Uterus (tissue), 4 donors: ENCODE data around the gene FMN1. TPM values are rescaled to one million over a fixed set of nuclear protein-coding genes. Genes with fewer than 3 reads are reported as not detected.

ENCODE experiments used
- DNase-seq, 2 donors: peaks; one replicate each; pipeline ENCODE4 v3.0.0-alpha.2; 2019 to 2020
- H3K27ac ChIP-seq, 2 donors: fragments of 200-600 bp; sonication (generic); 1 replicate in 1 of 2; 2 replicates in 1 of 2; pipeline ENCODE4 v1.5.1; 2016 to 2018
- H3K27me3 ChIP-seq, 2 donors: fragments of 200-600 bp; sonication (generic); one replicate each; pipeline ENCODE4 v1.5.1; 2018 to 2019; ENCODE audit warnings: control low read depth in 1 of 2
- H3K36me3 ChIP-seq, 2 donors: fragments of 200-600 bp; sonication (generic); one replicate each; pipeline ENCODE4 v1.5.1; 2019; ENCODE audit warnings: control low read depth in 1 of 2
- H3K4me1 ChIP-seq, 2 donors: fragments of 200-600 bp; sonication (generic); one replicate each; pipeline ENCODE4 v1.5.1; 2018 to 2019; ENCODE audit warnings: control low read depth in 1 of 2
- H3K4me3 ChIP-seq, 2 donors: fragments of 200-600 bp; sonication (generic); 1 replicate in 1 of 2; 2 replicates in 1 of 2; pipeline ENCODE4 v1.5.1; 2018 to 2019; ENCODE audit warnings: mild to moderate bottlenecking in 1 of 2
- H3K9me3 ChIP-seq, 2 donors: fragments of 200-600 bp; sonication (generic); one replicate each; pipeline ENCODE4 v1.5.1; 2019; ENCODE audit warnings: control low read depth in 1 of 2
- POLR2A ChIP-seq, 2 donors: fragments of 450-650 bp; IDR thresholded peaks; one replicate each; pipeline ENCODE4 v1.6.1; 2016; ENCODE audit warnings: antibody characterized with exemption in 2 of 2, mild to moderate bottlenecking in 1 of 2, moderate library complexity in 1 of 2
- intact Hi-C: fragments of 100-400 bp; cut with DNase I; formaldehyde crosslinking; loops from one replicate; pipeline ENCODE4 v1.15.1; 2023; ENCODE audit warnings: low total_unique reads
- total RNA-seq, 4 donors: library from RNA; depleted of rRNA in 3 of 4; stranded (reverse); fragments of >200 nt in 3 of 4; gene quantifications; one replicate each; pipeline versions ENCODE4 v1.1.0 to v1.2.4, GENCODE V29; 2014 to 2023
- TF ChIP-seq, protein P1 (sequence below), 4 experiments: fragments of 200-600 bp in 2 of 4; fragments of 450-650 bp in 2 of 4; sonication (generic) in 2 of 4; IDR thresholded peaks; one replicate each; pipeline ENCODE4 v1.5.1; 2016 to 2019; ENCODE audit warnings: antibody characterized with exemption in 4 of 4, mild to moderate bottlenecking in 2 of 4, moderate library complexity in 1 of 4
- donor health status: DM: yes; HTN: yes; CAD: no.

The FMN1 gene
- total RNA-seq, 4 donors from 2014 or later: 1.3 to 9.3 (median 5.0) TPM

DNA sequence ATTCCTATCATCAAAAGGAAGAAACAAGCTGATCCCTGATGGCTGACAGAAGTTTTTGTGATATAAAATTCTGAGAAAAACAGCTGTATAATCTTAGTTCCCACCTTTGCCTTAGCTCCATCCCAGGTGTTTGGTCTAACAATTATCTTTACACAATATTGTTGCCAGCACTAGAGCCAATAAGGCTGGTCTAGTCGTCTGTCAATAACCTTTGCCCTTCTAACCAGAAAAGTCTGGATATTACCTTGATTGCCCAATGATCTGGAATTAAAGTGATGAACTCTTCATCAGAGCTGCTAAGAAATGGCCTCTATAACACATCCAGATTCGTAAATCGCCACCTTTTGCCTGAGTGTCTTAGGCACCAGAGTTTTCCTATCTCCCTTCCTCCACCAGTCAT is 98.4 kb downstream of the FMN1 start:
- Histone ChIP-seq H3K9me3 (no peaks in the 10 kb centered on the region), H3K36me3 (no peaks in the 10 kb centered on the region), H3K27ac (no peak overlapping the region), H3K4me3 (no peak overlapping the region), H3K4me1 (no peaks in the 10 kb centered on the region), H3K27me3 (no peaks in the 10 kb centered on the region)
- TF ChIP-seq, protein P1, sequence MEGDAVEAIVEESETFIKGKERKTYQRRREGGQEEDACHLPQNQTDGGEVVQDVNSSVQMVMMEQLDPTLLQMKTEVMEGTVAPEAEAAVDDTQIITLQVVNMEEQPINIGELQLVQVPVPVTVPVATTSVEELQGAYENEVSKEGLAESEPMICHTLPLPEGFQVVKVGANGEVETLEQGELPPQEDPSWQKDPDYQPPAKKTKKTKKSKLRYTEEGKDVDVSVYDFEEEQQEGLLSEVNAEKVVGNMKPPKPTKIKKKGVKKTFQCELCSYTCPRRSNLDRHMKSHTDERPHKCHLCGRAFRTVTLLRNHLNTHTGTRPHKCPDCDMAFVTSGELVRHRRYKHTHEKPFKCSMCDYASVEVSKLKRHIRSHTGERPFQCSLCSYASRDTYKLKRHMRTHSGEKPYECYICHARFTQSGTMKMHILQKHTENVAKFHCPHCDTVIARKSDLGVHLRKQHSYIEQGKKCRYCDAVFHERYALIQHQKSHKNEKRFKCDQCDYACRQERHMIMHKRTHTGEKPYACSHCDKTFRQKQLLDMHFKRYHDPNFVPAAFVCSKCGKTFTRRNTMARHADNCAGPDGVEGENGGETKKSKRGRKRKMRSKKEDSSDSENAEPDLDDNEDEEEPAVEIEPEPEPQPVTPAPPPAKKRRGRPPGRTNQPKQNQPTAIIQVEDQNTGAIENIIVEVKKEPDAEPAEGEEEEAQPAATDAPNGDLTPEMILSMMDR (IDR thresholded peaks at IDR 0.05): no peak
- TF ChIP-seq POLR2A (IDR thresholded peaks at IDR 0.05): no peak
- no peak for DNase-seq
- intact Hi-C loops: no loop called here

DNA sequence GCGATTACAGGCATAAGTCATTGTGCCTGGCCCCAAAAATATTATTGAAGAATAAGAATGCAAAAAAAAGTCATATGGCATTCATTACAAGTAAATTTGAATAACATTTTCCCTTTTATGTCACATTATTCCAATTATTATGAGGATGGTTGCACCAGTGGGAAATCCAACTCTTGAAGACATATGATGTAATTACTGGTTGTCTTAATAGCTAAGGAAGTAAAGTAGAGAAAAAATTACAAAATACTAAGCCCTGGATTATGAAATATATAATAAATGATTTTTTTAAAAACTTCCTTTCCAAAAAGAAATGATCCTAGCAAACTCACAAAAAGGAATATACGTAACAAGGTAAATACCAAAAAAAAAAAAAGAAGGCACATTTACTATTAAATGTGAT is 98.9 kb downstream of the FMN1 start:
- intact Hi-C loops: no loop called here
- DNase-seq: no peak
- H3K4me1 ChIP-seq: no peaks in the 10 kb centered on the region
- no peak for TF ChIP-seq POLR2A (IDR thresholded peaks at IDR 0.05)
- H3K36me3 ChIP-seq: no peaks in the 10 kb centered on the region
- H3K4me3 ChIP-seq: no peak overlapping the region
- H3K27ac ChIP-seq: no peak overlapping the region
- H3K27me3 ChIP-seq: no peaks in the 10 kb centered on the region
- H3K9me3 ChIP-seq: no peaks in the 10 kb centered on the region

DNA sequence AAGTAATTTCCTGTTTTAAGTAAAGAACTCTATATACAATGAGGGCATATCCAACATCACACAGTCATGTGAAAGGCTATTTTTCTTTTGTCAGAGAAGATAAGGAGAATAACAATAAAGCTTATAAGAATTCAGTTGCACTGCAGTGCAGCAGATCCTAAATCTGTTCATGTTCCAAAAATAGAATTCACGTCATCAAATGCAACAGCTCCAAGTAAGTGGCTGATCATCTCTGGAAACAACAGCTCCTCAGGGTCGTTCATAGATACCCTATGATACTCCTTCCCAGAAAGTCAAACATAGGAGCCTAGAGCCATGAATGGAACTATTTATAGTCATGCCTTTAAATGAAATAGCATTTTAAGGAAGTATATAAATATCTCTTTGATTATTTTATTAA is 100.2 kb downstream of the FMN1 start:
- no peaks in the 10 kb centered on the region for H3K27me3 ChIP-seq
- no peak overlapping the region for H3K27ac ChIP-seq
- intact Hi-C loops: no loop called here
- no peak overlapping the region for H3K4me3 ChIP-seq
- no peaks in the 10 kb centered on the region for H3K9me3 ChIP-seq
- no peak for DNase-seq
- no peaks in the 10 kb centered on the region for H3K36me3 ChIP-seq
- no peaks in the 10 kb centered on the region for H3K4me1 ChIP-seq
- TF ChIP-seq POLR2A (IDR thresholded peaks at IDR 0.05): no peak
- TF ChIP-seq, protein P1 (IDR thresholded peaks at IDR 0.05): no peak

DNA sequence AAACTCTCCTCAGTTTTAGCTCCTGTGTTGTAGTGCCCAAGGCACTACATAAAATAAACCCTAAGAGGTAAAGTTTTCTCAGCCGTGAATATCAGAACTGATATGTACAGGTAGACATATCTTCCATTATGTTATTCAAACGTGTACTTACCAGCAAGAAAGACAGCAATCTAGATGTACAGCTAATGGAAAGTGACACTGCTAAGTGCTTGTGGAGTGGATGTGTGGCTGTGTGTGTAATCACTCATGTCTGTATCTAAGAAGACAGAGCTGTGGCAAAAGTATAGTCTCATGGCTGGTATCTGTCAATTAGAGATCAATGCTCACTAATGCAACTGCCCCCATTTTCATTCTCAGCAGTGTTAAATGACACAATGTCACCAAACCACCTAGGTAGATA is 101.3 kb downstream of the FMN1 start:
- no peak for TF ChIP-seq POLR2A (IDR thresholded peaks at IDR 0.05)
- TF ChIP-seq, protein P1 (IDR thresholded peaks at IDR 0.05): no peak
- intact Hi-C loops: no loop called here

DNA sequence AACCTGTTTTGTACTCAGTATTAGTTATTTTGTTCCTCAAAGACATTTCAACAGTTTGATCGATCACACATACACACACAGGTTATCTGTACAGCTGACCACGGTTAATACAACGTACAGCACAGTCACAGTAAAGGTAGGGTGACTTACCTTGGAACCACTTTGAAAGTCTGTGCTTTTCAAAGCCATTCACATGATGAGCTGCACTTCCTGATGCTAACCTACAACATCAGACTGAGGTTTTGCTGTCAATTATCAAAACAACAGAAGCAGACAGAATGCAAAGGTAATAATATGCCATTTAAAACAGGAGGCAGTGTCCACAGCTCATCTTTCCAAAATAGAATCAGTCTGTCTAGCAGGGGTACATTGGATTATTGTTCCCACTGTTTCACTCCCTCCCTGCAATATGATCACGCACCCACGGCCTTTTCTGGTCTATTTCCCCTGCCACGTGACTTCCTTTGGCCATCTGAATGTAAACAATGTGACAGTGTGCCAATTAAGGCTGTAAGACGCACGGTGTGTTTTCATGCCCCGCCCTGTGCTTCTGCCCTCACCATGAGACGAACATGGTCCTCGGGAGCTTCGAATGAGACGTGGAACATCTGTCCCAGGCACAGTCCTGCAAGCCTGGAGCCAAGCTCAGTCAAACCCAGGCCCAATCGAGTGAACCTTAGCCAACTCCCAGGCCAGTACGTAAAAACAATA is 102.4 kb downstream of the FMN1 start:
- Histone ChIP-seq H3K27me3 (no peaks in the 10 kb centered on the region), H3K27ac (no peak overlapping the region), H3K36me3 (no peaks in the 10 kb centered on the region), H3K4me1 (no peaks in the 10 kb centered on the region), H3K9me3 (no peaks in the 10 kb centered on the region), H3K4me3 (no peak overlapping the region)
- TF ChIP-seq POLR2A (IDR thresholded peaks at IDR 0.05): no peak
- TF ChIP-seq, protein P1 (IDR thresholded peaks at IDR 0.05): no peak
- DNase-seq: no peak
- intact Hi-C loops: no loop called here

More for the DNA sequence above, 101.3 kb downstream of the FMN1 start:
- H3K4me3 ChIP-seq: no peak overlapping the region
- no peak overlapping the region for H3K27ac ChIP-seq
- no peaks in the 10 kb centered on the region for H3K4me1 ChIP-seq
- no peaks in the 10 kb centered on the region for H3K9me3 ChIP-seq
- H3K27me3 ChIP-seq: no peaks in the 10 kb centered on the region
- no peaks in the 10 kb centered on the region for H3K36me3 ChIP-seq
- no peak for DNase-seq
